SK-N-SH (cell line): ENCODE results near the gene RAB3C. TPM values are rescaled to one million over a fixed set of nuclear protein-coding genes. Genes with fewer than 3 reads are reported as not detected.

Experiments used
- CTCF ChIA-PET: fragments of 300-600, 350-600 bp; formaldehyde crosslinking; extraction: SDS; loops from one replicate; lab custom pipeline; 2021; lab: Yijun Ruan, JAX
- POLR2A ChIA-PET: fragments of 350-600 bp; sonication (Branson Sonifier 250); formaldehyde crosslinking; extraction: SDS; loops from one replicate; lab custom pipeline; 2020; ENCODE audit warnings: antibody characterized with exemption, inconsistent platforms; lab: Yijun Ruan, JAX
- DNase-seq: peaks from one replicate; pipeline ENCODE4 v3.0.0; 2012
- H2AFZ ChIP-seq: fragments of 200-600 bp; sonication (generic); 2 replicates; pipeline ENCODE4 v1.8.1; 2016; ENCODE audit warnings: antibody characterized with exemption, mild to moderate bottlenecking, low read depth
- H3F3A ChIP-seq: fragments of 200-600 bp; sonication (generic); replicated peaks from 2 replicates; pipeline ENCODE3; 2016; ENCODE audit warnings: antibody characterized with exemption, mild to moderate bottlenecking; ENCODE audit not compliant: insufficient read depth
- H3K27ac ChIP-seq, 2 experiments: fragments of 200-500 bp in 1 of 2; fragments of 200-600 bp in 1 of 2; sonication (Bioruptor generic) in 1 of 2; sonication (generic), shearing (Covaris generic) in 1 of 2; 2 replicates each; pipeline versions ENCODE4 v1.5.1 to v1.6.1; 2014 to 2016; ENCODE audit warnings: low read depth in 2 of 2, inconsistent platforms in 1 of 2, low read length in 1 of 2, mild to moderate bottlenecking in 1 of 2, mixed read lengths in 1 of 2
- H3K27me3 ChIP-seq: fragments of 200-600 bp; sonication (generic), shearing (Covaris generic); 2 replicates; pipeline ENCODE4 v1.6.1; 2016; ENCODE audit warnings: mixed run types; ENCODE audit not compliant: insufficient read depth
- H3K36me3 ChIP-seq, 2 experiments: fragments of 200-500 bp in 1 of 2; fragments of 200-600 bp in 1 of 2; sonication (Bioruptor generic) in 1 of 2; sonication (generic) in 1 of 2; replicated peaks in 1 of 2; 2 replicates each; pipeline versions ENCODE3 to v1.5.1; 2014 to 2016; ENCODE audit warnings: low read length in 1 of 2, mild to moderate bottlenecking in 1 of 2; ENCODE audit not compliant: insufficient read depth in 2 of 2, control insufficient read depth in 1 of 2
- H3K4me1 ChIP-seq, 2 experiments: fragments of 200-500 bp in 1 of 2; fragments of 200-600 bp in 1 of 2; sonication (Bioruptor generic) in 1 of 2; sonication (generic), shearing (Covaris generic) in 1 of 2; 2 replicates each; pipeline versions ENCODE4 v1.5.1 to v1.6.1; 2014 to 2016; ENCODE audit warnings: low read depth in 1 of 2, low read length in 1 of 2, mixed run types in 1 of 2; ENCODE audit not compliant: insufficient read depth in 2 of 2, control insufficient read depth in 1 of 2
- H3K4me2 ChIP-seq: fragments of 200-600 bp; sonication (generic), shearing (Covaris generic); 2 replicates; pipeline ENCODE4 v1.6.1; 2017; ENCODE audit warnings: mixed run types
- H3K4me3 ChIP-seq, 2 experiments: fragments of 200-500 bp in 1 of 2; fragments of 200-600 bp in 1 of 2; sonication (Bioruptor generic) in 1 of 2; sonication (generic), shearing (Covaris generic) in 1 of 2; 2 replicates each; pipeline versions ENCODE4 v1.5.1 to v1.8.1; 2014 to 2016; ENCODE audit warnings: low read depth in 2 of 2, inconsistent platforms in 1 of 2, low read length in 1 of 2, mild to moderate bottlenecking in 1 of 2, mixed read lengths in 1 of 2, moderate library complexity in 1 of 2
- H3K79me2 ChIP-seq: fragments of 200-600 bp; sonication (generic); 2 replicates; pipeline ENCODE4 v1.8.1; 2017; ENCODE audit warnings: mild to moderate bottlenecking; ENCODE audit not compliant: insufficient read depth
- H3K9ac ChIP-seq: fragments of 200-600 bp; sonication (generic); 2 replicates; pipeline ENCODE4 v1.6.1; 2017; ENCODE audit warnings: mixed run types
- H3K9me2 ChIP-seq: fragments of 200-600 bp; sonication (generic); 2 replicates; pipeline ENCODE4 v1.6.1; 2017; ENCODE audit warnings: mixed run types
- H3K9me3 ChIP-seq: fragments of 200-600 bp; sonication (generic); 2 replicates; pipeline ENCODE4 v1.6.1; 2017; ENCODE audit warnings: mixed run types, mild to moderate bottlenecking, moderate library complexity
- H4K20me1 ChIP-seq: fragments of 200-600 bp; sonication (generic); 2 replicates; pipeline ENCODE4 v1.6.1; 2017; ENCODE audit warnings: mild to moderate bottlenecking, mixed run types; ENCODE audit not compliant: insufficient read depth
- FOXJ3 ChIP-seq: sonication (generic); formaldehyde crosslinking; IDR thresholded peaks from 2 replicates; pipeline ENCODE4 v1.5.1; 2020; ENCODE audit warnings: mild to moderate bottlenecking, missing genetic modification reagents
- FOXM1 ChIP-seq: IDR thresholded peaks from 2 replicates; pipeline ENCODE4 v1.4.0; 2012; ENCODE audit warnings: low read depth, mild to moderate bottlenecking
- GABPA ChIP-seq: IDR thresholded peaks from 2 replicates; pipeline ENCODE4 v1.4.0; 2012; ENCODE audit warnings: low read depth, mild to moderate bottlenecking
- JUND ChIP-seq: IDR thresholded peaks from 2 replicates; pipeline ENCODE4 v1.4.0; 2012
- MXI1 ChIP-seq: IDR thresholded peaks from 2 replicates; pipeline ENCODE4 v1.6.1; 2012; ENCODE audit warnings: mild to moderate bottlenecking, low read depth, low read length, improper control_type of control experiment
- REST ChIP-seq: IDR thresholded peaks from 2 replicates; pipeline ENCODE4 v1.6.1; 2012; ENCODE audit warnings: mild to moderate bottlenecking, low read depth, low read length, moderate library complexity
- RFX5 ChIP-seq: IDR thresholded peaks from 2 replicates; pipeline ENCODE4 v1.6.1; 2012; ENCODE audit warnings: mild to moderate bottlenecking, improper control_type of control experiment, low read length
- RXRA ChIP-seq: IDR thresholded peaks from 2 replicates; pipeline ENCODE4 v1.4.0; 2012; ENCODE audit warnings: low read depth, mild to moderate bottlenecking, borderline replicate concordance
- SIN3A ChIP-seq: IDR thresholded peaks from 2 replicates; pipeline ENCODE4 v1.6.1; 2012; ENCODE audit warnings: low read depth, mild to moderate bottlenecking, low read length, moderate library complexity, borderline replicate concordance
- SMC3 ChIP-seq: IDR thresholded peaks from 2 replicates; pipeline ENCODE4 v1.6.1; 2012; ENCODE audit warnings: low read depth, low read length, improper control_type of control experiment
- TAF1 ChIP-seq: IDR thresholded peaks from 2 replicates; pipeline ENCODE4 v1.6.1; 2012; ENCODE audit warnings: low read depth, mild to moderate bottlenecking, low read length, moderate library complexity, borderline replicate concordance
- TCF12 ChIP-seq: IDR thresholded peaks from 2 replicates; pipeline ENCODE4 v1.4.0; 2012
- TEAD4 ChIP-seq: IDR thresholded peaks from 2 replicates; pipeline ENCODE4 v1.4.0; 2012; ENCODE audit warnings: mild to moderate bottlenecking, borderline replicate concordance; ENCODE audit not compliant: insufficient read depth
- YY1 ChIP-seq: IDR thresholded peaks from 2 replicates; pipeline ENCODE4 v1.4.0; 2012; ENCODE audit warnings: low read depth, mild to moderate bottlenecking
- ZBTB33 ChIP-seq: IDR thresholded peaks from 2 replicates; pipeline ENCODE4 v1.4.0; 2012; ENCODE audit warnings: low read depth, borderline replicate concordance
- WGBS: methylation state at CpG from one replicate; pipeline ENCODE4 v1.1.6; 2017; ENCODE audit warnings: low lambda C conversion rate; 5-methylcytosine and 5-hydroxymethylcytosine counted together
- polyA plus RNA-seq, 3 experiments: library from polyadenylated mRNA; depleted of rRNA; stranded (reverse); fragments of >200 nt; gene quantifications; 2 replicates each; pipeline ENCODE4 v1.2.3, GENCODE V29; 2012

The RAB3C gene
- polyA plus RNA-seq, 1 of the 3 experiments (the other 2 are of a cell fraction): 0.03 TPM

GRCh38 chr5:58794875-58795274 lies 212.0 kb downstream of the RAB3C start:
- Histone ChIP-seq H3K9me3 (no peaks in the 10 kb centered on the region), H3K27me3 (no peaks in the 10 kb centered on the region), H3K9me2 (no peaks in the 10 kb centered on the region), H4K20me1 (no peaks in the 10 kb centered on the region), H3K4me2 (no peak overlapping the region), H3K79me2 (no peaks in the 10 kb centered on the region), H3K27ac (no peak overlapping the region), H3K36me3 (no peaks in the 10 kb centered on the region), H3K9ac (no peak overlapping the region), H3K4me1 (peaks cover 0 to 2% of the 10 kb centered on the region in 2 experiments; a peak in 1 of 4 replicates), H3K4me3 (no peak overlapping the region), H2AFZ (no peak overlapping the region), H3F3A (no peaks in the 10 kb centered on the region)
- no peak for DNase-seq
- 39% methylated on average over 4 of the region's 4 CpGs for WGBS
- ChIA-PET POLR2A (no interaction called here), CTCF (no interaction called here)
- TF ChIP-seq TAF1 (no peak), TCF12 (no peak), TEAD4 (no peak), FOXJ3 (CRISPR knock-in tag) (no peak), SIN3A (no peak), REST (no peak), FOXM1 (no peak), SMC3 (no peak), JUND (no peak), YY1 (no peak), RXRA (no peak), GABPA (no peak), MXI1 (no peak), ZBTB33 (no peak), RFX5 (no peak)
